Measurements from ENCODE around the gene PDE8A. TPM values are rescaled to one million over a fixed set of nuclear protein-coding genes. Genes with fewer than 3 reads are reported as not detected.
A peak's percentile ranks its signal among the peaks of the same experiment; 100 is the strongest.

PDE8A gene
- total and polyA plus RNA-seq, 2 of the 13 experiments (the other 11 are each of a cell fraction or from before 2014, with no cell fraction given) = 26.3 to 48.5 TPM

GRCh38 chr15:84980196-84981053 lies 1.2 kb upstream of the PDE8A start (continued):
- TF ChIP-seq AHDC1 (CRISPR knock-in tag; IDR thresholded peaks at IDR 0.05; ENCODE audit: borderline replicate concordance) = no peak
- TF ChIP-seq ZNF775 (CRISPR knock-in tag; IDR thresholded peaks at IDR 0.05; ENCODE audit: borderline replicate concordance) = no peak
- peak in 1 of 2 experiments; percentile 51; a peak in 2 of 4 replicates for TF ChIP-seq POLR2A (IDR thresholded peaks at IDR 0.05; ENCODE audit: insufficient read depth in 1 of 2, low read depth in 2 of 2, low read length in 2 of 2)
- TF ChIP-seq POGZ (CRISPR knock-in tag; IDR thresholded peaks at IDR 0.05) = peak; percentile 36; the same call in 1 of the 2 replicates
- TF ChIP-seq MAFF (IDR thresholded peaks at IDR 0.05; ENCODE audit: low read depth, low read length) = no peak
- TF ChIP-seq FOXP4 (CRISPR knock-in tag; IDR thresholded peaks at IDR 0.05) = no peak; the same call in 1 of the 2 replicates
- no peak for TF ChIP-seq NFIB (CRISPR knock-in tag; IDR thresholded peaks at IDR 0.05; ENCODE audit: borderline replicate concordance)
- TF ChIP-seq NFE2L1 (CRISPR knock-in tag; IDR thresholded peaks at IDR 0.05; ENCODE audit: borderline replicate concordance) = no peak
- TF ChIP-seq PAXIP1 (CRISPR knock-in tag; conservative IDR thresholded peaks at IDR 0.05) = peak; percentile 26; the same call in 1 of the 2 replicates
- no peak for TF ChIP-seq ZNF414 (CRISPR knock-in tag; IDR thresholded peaks at IDR 0.05)
- TF ChIP-seq ZC3H4 (CRISPR knock-in tag; IDR thresholded peaks at IDR 0.05; ENCODE audit: borderline replicate concordance) = no peak
- no peak for TF ChIP-seq RFXANK (CRISPR knock-in tag; IDR thresholded peaks at IDR 0.05)
- peak; percentile 40 for TF ChIP-seq RAD21 (CRISPR knock-in tag; IDR thresholded peaks at IDR 0.05)
- 0 out of 2 replicates have a peak, but pooled peaks have one; percentile 20 for TF ChIP-seq ZNF766 (CRISPR knock-in tag; IDR thresholded peaks at IDR 0.05; ENCODE audit: borderline replicate concordance)
- 0 out of 2 replicates have a peak, but pooled peaks have one; percentile 23 for TF ChIP-seq ZNF556 (CRISPR knock-in tag; IDR thresholded peaks at IDR 0.05; ENCODE audit: borderline replicate concordance)
- no peak for TF ChIP-seq ZNF337 (CRISPR knock-in tag; IDR thresholded peaks at IDR 0.05; ENCODE audit: borderline replicate concordance, low read depth)
- no peak for TF ChIP-seq TOE1 (CRISPR knock-in tag; IDR thresholded peaks at IDR 0.05)
